Embryonic facial prominence (tissue), 1 donor: ENCODE results near the gene GIPC1.
A peak's percentile ranks its signal among the peaks of the same experiment; 100 is the strongest.
"Not testable (repeated sequence)": the region's sequence is repeated elsewhere in the genome, so short reads cannot be mapped to it uniquely, and the experiment has no call there.

ENCODE experiments used
- DNase-seq: peaks from one replicate; pipeline ENCODE4 v3.0.0-alpha.2; 2016; ENCODE audit errors: extremely low spot score

Gene GIPC1

DNA sequence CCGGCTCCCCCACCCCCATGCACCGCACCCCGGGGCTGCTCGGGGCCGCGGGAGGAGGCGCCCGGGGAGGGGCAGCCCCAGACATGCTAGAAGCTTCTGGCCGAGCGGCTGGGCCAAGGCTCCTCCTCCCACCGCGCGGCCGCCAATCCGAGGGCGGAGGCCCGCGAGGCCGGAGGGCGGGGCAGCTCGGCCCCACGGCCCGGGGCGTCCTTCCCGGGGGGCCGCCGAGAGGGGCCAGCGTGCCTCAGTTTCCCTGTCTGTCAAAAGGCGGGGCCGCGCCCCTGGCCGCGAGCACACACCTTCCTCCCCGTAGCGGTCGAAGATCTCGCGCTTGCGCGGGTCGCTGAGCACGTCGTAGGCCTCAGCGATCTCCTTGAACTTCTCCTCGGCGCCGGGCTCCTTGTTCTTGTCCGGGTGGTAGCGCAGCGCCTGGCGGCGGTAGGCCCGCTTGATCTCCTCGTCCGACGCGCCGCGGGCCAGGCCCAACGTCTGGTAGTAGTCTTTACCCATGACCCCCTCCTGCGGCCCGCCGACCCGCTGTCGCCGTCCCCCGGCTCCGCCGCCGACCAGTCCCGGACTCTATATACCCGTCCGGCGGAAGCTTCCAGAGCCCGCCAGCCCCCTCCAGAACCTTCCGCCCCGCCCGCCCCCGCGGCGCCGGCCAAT lies 22.0 kb upstream of the GIPC1 start, which contains the start of gene DNAJB1:
TSS of gene DNAJB1 (minus strand) at position 558 of the 666 bp plus-strand sequence. CDS start at position 510, 48 bp downstream.
- peak; percentile 94 for DNase-seq

GRCh38 chr19:14517446-14517839 lies 21.5 kb upstream of the GIPC1 start:
- DNase-seq = no peak

DNA sequence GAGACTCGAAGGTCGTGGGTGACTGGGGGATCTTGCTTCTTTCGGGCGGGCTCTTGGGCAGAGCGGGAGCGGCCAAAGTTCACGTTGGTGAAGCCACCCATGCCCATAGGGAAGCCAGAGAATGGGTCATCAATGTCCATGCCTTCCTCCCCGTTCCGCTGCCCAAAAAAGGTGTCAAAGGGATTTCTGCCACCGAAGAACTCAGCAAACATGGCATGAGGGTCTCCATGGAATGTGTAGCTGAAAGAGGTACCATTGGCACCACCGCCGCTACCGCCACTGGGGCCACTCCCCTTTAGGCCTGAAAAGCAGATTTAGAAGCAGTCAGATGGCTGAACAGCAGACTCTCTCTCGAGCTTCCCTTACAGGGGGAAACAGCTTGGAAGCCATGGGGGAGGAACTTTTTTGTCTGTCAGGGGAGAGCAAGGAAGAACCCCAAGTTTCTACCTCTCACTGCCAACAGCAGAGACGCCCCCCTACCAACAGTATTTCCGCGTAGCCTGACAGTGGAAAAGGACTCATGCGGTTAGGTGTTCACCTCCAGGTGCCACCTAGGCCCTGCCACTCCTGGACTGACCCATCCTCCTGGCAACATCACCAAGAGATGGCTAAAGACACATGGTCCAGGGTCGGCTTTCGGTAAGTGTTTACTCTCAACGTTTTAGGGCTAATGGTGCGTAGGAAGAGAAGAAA lies 21.0 kb upstream of the GIPC1 start:
- no peak for DNase-seq

DNA sequence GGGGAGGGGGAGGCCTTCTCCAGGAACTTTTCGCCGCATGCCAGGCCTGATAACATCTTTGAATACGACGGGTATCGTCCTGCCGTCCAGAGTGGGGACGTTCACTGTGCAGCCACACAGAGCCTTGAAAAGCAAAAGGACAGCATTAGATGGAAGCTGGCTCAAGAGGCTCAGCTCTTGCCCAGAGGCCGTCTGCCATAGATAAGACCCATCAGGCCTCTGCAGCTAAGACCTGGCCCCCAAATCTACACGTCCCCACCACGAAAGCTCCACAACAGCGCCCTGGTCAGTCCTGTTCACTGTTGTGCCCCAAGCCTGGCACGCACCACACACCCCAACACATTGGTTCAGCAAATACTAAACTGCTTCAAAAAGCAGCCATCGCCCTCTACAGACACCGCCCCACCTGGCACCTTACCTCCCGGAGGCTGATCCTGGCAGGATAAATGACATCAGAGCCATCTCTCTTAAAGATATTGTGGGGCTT lies 20.2 kb upstream of the GIPC1 start:
- no peak for DNase-seq

GRCh38 chr19:14515501-14516047 lies 19.6 kb upstream of the GIPC1 start:
- DNase-seq = no peak

DNA sequence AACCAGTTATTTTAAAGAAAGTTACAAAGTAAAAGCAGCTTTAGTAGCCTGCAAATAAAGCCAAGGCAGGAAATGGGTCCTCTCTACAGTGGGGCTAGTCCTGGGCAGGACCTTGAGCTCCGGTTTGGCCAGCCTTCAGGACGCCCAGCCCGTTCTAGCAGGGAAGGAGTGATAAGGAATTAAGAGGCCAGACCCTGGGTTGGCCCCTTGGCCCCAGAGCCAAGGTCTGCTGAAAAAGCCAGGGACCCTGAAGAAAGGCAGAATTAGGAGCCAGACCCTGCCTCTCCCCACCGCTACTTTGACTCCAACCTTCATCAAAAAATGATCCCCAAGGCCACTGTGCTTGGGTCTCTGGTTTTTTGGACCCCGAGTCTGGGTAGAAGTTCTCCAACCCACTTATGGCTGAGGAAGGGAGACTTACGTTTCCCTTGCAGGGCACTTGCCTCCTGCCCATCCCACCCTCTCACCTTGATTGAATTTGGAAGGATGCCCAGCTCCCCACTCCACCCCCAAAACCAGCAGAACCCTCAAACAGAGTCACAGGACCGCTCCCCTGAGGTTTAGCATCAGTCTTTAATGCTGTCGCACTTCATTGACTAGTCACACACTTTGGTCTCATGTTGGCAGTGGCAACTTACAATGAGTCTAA lies 18.4 kb upstream of the GIPC1 start:
- DNase-seq = no peak

DNA sequence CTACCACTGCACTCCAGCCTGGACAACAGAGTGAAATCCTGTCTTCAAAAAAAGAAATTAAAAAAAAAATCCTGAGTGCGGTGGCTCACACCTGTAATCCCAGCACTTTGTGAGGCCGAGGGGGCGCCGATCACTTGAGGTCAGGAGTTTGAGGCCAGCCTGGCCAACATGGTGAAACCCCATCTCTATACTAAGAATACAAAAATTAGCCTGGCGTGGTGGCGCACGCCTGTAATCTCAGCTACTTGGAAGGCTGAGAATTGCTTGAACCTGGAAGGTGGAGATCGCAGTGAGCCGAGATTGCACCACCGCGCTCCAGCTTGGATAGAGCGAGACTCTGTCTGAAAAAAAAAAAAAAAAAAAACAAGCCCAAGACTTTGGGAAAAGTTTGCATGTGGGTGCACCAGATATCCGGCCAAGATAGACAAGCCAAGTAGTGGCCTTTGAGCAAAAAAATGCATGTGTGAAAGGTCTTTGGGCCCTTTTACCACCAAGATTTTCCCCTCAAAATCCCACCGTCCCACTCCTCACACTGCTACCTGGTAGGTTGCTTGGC lies 16.6 kb upstream of the GIPC1 start:
- no peak for DNase-seq

DNA sequence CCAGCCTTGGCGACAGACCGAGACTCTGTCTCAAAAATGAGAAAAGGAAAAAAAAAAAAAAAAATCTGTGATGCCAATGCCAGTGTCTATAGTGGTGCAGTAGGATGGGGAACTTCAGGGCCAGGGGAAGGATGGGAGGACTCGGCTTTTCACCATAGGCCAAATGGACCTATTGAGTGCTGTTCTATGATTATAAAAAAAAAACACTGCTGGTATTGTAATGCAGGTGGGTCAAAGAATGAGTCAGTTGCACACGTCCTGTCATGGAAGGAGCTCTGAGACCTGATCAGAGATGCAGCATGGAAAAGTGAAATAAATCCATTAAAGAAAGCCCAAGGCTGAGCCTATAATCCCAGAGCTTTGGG lies 15.3 kb upstream of the GIPC1 start:
- DNase-seq = no peak

- DNase-seq = no peak
Observed at GRCh38 chr19:14510311-14511228, 14.6 kb upstream of the GIPC1 start.

DNA sequence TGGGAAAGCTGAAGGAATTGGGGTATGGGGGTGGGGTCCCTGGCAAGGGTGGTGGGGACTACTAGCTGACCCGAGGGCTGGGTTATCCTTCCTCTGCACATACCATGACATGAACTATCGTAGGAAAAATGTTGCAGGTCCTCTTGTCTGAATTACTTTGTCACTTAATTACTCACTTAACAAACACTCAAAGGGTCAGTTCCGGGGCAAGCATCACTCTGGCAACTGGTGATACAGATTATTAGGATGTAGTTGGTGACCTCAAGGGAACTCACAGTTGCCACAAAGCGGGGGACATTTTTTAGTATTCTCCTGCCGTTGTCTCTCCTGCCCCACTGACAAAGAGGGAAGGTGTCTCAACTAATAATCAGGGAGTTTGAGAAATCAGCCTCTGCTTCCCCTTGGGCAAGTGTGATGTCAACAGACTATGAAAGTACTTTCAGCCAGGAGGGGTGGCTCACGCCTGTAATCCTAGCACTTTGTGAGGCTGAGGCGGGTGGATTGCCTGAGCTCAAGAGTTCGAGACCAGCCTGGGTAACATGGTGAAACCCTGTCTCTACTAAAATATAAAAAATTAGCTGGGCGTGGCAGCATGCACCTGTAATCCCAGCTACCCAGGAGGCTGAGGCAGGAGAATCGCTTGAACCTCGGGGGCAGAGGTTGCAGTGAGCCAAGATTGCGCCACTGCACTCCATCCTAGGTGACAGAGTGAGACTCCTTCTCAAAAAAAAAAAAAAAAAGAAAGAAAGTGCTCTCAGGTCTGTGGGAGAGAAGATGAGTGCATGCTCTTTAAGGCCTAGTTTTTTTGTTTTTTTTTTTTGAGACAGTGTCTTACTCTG lies 12.0 kb upstream of the GIPC1 start:
- DNase-seq = no peak

DNA sequence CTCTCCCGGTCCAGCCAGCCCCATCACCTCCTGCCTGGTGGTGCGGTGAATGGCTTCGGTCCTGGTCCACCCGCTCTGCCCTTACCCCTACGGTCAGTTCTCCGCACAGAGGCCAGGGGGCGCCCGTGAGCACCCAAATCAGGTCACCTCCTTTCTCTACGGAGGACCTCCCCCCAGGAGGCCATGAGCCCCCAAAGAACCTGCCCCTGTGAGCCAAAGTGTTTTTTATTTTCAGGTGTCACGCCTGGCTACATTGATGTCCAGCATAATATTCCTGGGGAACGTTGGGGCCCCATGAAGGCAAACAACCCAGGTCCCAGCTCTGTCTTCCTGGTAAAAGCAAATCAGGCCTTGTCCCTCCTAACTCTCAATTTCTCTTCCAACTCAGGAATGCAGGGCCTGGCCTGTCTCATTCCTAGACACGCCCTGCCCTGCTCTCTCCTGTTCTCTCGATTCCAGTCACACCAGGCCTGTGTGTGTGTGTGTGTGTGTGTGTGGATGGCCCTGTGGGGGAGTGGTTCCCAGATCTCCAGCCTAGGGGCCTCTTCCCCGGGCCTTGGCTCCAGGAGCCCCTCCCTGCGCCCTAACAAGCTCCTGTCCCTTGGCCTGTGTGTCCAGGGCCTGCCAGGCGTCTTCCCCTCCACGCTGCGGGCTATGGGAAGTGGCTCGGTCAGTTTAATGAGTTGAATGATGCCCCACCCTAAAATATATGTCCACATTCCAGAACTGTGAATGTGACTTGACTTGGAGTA lies 9.7 kb upstream of the GIPC1 start:
- DNase-seq = no peak

DNA sequence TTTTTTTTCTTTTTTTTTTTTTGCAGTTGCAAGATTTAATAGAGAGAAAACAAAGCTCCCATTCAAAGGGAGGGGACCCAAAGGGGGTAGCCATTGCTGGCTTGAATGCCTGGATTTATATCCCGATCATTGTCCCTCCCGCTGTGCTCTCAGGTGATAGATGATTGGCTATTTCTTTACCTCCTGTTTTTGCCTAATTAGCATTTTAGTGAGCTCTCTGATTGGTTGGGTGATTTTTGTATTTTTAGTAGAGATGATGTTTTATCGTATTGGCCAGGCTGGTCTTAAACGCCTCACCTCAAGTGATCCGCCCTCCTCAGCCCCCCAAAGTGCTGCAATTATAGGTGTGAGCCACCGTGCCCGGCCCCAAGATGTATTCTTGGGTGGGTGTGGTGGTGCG lies 8.6 kb upstream of the GIPC1 start:
- DNase-seq = not testable (repeated sequence)

- no peak for DNase-seq
Observed at GRCh38 chr19:14503285-14503684, 7.4 kb upstream of the GIPC1 start.

DNA sequence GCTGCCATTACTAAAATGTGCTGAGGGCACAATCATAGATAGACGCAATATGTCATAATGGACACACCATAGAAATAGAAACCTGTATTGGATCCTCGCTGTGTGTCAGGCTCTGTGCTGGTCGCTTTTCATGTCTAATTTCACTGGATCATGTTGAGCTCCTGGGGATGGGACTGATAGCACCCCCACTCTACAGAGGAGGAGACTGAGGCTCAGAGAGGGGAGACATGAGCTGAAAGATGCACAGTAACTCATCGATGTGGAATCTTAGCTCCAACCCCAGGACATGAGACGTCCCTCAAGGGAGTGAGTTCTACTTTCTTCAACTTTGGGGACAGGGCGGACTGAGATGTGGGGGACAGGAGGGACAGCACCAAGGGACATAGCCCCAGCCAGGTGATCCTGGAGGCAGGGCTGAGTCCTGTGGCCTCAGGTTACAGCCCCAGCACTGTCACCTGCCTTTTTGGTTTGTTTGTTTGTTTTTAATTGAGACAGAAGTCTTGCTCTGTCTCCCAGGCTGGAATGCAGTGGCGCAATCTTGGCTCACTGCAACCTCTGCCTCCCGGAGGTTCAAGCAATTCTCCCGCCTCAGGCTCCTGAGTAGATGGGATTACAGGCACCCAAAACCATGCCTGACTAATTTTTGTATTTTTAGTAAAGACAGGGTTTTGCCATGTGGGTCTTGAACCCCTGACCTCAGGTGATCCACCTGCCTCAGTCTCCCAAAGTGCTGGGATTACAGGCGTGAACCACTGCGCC lies 6.6 kb upstream of the GIPC1 start:
- DNase-seq = no peak

GRCh38 chr19:14497228-14497921 lies 1.4 kb upstream of the GIPC1 start:
- no peak for DNase-seq

DNA sequence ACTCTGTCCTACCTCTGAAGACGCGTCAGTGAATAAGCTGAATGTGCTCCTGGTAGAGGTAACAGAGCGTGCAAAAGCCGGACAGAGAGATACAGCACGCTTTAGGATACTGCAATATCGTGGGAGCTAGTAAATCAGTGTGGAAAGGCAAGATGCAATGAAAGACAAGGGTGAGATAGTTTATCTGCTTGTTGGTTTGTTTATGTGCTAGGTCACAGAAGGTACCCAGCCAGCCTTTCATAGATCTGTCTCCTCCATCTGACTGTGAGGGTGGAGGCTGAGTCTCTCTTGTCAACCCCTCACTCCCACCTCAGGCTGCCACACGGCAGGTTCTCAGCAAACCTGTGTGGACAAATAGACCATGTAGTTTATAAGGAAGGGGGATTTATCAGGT lies 904 bp upstream of the GIPC1 start:
- DNase-seq = no peak

- DNase-seq = no peak
Observed at GRCh38 chr19:14495672-14496028, 277 bp downstream of the GIPC1 start.
